DMS53 treated with DMSO at 0.1 percent for 48 hours (cell line): ENCODE results near the gene PSME1.

Experiments used
- DNase-seq: peaks from one replicate; lab custom pipeline; 2025; ENCODE audit not compliant: unreplicated experiment; lab: John Stamatoyannopoulos, UW

PSME1 gene

DNA sequence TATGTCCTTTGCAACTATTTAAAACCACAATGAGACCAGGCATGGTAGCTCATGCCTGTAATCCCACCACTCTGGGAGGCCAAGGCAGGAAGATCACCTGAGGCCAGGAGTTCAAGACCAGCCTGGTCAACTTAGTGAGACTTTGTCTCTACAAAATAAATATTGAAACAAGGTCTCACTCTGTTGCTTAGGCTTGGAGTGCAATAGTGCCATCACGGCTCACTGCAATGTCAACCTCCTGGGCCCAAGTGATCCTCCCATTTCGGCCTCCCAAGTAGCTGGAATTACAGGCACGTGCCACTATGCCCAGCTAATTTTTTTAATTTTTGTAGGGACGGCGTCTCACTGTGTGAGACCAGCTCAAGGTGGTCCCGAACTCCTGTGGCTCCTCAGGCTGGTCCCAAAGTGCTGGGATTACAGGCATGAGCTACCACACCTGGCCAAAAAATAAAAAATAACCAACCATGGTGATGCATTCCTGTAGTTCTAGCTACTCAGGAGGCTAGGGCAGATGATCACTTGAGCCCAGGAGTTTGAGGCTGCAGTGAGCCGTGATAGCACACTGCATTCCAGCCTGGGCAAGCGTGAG lies 6.5 kb upstream of the PSME1 start:
- no peak for DNase-seq

DNA sequence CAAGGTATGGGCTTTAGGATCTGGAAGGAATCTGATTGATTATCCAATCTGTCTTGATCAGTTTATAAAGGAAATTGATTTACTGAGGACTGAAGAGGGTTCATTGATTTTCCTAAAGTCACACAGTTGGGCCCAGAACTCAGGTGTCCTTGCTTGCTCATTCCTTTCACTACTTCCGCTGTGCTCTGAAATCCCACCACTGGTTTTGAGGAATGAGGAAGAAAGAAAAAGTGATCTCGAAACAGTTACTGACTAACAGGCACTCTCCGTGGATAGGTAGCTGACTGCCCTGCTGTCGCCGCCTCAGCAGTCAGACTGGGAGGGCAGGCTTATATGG lies 5.6 kb upstream of the PSME1 start, which contains the start of gene FITM1:
FITM1 (plus strand) TSS at position 280 of the 337 bp plus-strand sequence. CDS start 905 bp downstream, outside the sequence.
- DNase-seq: no peak

DNA sequence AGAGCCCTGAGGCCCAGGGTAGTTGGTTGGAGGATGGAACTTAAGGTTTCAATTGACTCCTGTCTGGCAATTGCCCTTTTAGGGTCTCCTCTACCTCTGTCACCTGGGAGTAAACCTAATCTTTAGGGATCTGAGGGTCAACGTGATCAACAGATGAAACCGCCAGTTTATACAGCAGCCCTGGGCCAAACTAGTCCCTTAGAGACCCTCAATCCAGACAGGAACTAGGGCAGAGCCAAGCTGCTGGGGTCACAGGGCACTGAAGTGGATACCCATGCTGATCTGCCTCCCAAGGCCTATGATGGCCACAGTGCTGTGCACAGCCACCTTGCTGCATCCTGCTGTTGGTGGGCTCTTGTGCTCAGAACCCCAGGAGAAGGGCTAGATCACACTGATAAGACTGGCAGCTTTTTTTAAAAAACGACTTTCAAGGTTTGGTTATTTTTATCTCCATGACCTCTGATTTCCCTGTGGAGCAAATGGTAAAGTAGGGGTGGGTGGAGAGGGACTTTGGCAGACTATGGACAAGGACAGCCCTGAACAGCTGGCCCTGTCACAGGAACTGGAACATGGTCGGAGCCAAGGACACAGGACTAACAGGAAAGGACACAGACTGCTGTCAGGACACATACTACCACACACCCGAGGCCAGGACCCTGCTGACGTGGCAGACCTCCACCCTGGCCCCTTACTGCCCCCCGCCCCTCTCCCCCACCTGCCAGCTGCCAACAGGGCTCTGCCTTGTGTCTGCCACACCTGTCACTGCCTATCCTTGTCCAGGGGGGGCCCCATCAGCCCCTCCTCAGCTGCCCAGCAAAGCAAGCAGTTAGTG lies 5.1 kb upstream of the PSME1 start:
- no peak for DNase-seq

DNA sequence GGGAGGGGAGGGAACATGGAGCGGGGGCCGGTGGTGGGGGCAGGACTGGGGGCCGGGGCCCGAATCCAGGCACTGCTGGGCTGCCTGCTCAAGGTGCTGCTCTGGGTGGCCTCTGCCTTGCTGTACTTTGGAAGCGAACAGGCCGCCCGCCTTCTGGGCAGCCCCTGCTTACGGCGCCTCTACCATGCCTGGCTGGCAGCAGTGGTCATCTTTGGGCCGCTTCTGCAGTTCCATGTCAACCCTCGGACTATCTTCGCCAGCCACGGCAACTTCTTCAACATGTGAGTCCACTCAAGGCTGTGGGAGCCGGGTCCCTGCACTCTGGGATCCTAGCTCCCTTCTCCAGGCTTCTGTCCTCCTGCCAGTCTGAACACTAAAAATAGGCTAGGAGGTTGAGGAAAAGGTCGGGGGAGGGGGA lies 4.4 kb upstream of the PSME1 start:
- DNase-seq: no peak

DNA sequence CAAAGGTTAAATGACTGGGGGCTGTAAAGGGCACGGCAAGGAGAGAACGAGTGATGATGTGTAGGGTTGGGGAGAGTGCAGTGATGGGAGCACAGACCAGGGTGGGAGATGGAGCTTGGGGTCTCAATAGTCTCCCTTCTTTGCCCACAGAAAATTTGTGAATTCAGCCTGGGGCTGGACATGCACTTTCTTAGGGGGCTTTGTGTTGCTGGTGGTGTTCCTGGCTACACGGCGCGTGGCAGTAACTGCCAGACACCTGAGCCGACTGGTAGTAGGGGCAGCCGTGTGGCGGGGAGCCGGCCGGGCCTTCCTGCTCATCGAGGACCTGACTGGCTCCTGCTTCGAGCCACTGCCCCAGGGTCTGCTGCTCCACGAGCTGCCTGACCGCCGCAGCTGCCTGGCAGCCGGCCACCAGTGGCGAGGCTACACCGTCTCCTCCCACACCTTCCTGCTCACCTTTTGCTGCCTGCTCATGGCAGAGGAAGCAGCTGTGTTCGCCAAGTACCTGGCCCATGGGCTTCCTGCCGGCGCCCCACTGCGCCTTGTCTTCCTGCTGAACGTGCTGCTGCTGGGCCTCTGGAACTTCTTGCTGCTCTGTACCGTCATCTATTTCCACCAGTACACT lies 3.8 kb upstream of the PSME1 start:
- peak; percentile 36 for DNase-seq

DNA sequence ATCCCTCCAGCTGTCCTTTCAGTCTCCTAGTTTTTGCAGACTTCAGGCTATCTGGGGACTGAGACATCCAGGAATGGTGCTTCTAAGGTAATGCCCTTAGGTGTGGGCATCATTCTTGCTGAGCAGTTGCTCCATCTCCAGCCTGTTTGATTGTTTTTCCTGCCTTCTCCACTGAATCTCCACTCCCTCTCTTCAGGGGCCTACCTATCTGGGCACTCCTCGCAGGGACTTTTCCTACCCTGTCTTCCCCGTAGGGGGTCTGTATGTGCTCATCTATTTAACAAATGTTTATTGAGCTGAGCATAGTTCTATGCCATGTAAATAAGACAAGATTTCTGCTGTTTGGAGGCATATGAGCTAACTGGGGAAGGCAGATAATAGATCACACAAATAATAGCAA lies 3.0 kb upstream of the PSME1 start:
- DNase-seq: no peak

DNA sequence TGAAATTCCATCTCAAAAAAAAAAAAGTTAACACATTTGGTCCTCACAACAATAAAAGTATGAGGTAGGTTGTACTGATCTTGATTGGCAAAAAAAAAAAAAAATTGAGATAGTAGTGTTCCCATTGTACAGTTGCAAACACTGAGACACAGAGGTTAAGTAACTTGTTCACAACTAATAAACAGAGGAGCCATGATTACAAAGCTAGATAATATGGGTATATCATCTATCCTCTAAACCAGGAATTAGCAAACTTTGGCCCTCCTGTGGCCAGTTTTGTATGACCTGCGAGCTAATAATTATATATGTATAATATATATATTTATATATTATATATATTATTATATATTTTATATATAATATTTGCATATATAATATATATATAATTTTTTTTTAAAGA lies 2.3 kb upstream of the PSME1 start:
- no peak for DNase-seq

DNA sequence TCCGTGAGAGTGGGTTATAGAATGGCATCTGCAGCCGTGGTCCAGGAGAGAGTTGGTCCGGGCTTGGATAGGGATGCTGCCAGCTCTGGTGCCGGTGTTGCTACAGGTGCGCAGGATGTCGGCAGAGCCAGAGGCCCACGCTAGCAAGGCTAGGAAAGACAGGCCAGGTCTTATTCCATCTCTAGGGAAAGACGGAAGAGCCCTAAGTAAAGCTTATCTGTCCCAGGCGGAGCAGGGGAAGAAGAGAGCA lies 485 bp upstream of the PSME1 start:
- DNase-seq: peak; percentile 57

DNA sequence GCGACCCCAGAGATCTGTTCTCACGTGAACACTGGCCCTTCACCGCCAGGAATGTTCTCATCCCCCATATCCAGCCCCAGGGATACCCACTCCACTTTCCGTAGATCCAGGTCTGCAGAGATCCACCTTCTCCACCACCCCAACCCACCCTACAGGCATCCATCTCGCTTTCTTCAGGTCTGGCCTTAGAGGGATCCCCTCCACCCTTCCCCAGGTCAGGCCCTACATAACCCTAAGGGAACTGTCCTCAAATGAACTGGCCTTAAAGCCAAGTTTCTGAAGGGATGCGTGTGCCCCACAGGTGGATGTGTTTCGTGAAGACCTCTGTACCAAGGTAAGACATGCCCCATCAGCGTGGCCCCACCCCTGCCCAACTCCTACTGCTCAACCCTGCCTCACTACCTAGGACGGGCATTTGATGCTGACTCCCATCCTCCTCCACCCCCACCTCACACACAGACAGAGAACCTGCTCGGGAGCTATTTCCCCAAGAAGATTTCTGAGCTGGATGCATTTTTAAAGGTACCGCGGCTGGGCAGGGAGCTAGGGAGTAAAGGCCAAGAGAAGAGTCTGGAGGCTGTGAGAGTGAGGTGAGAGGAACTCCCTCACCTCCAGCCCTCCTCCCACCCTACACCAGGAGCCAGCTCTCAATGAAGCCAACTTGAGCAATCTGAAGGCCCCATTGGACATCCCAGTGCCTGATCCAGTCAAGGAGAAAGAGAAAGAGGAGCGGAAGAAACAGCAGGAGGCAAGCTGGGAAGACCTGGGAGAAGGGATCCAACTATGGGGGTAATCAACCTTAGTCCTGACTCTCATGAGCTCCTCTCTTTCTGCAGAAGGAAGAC lies 912 bp downstream of the PSME1 start:
- DNase-seq: no peak

DNA sequence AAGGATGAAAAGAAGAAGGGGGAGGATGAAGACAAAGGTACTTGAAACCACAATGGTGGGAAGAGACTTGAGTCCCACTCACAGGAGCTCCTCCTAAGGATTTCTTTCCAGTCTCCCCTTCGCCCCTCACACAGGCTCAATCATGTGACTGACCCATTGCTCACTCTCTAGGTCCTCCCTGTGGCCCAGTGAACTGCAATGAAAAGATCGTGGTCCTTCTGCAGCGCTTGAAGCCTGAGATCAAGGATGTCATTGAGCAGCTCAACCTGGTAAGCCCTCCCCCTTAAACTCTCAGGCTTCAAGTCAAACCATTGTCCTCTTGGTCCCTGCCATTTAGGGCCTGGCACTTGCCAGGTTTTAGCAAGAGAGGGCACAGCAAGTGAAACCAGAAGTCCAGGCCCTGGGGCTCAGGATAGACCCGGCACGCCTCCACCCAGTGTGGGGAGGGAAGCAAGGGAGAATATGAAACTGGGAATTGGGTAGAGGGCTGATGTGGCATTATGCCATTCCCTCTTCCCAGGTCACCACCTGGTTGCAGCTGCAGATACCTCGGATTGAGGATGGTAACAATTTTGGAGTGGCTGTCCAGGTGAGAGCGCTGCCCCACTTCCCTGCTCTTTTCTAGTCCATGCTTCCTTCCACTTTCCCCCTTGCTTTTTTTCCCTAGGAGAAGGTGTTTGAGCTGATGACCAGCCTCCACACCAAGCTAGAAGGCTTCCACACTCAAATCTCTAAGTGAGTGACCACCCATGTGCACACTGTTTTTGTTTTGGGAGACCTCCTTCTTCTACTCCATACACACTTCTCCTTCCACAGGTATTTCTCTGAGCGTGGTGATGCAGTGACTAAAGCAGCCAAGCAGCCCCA lies 1.8 kb downstream of the PSME1 start:
- DNase-seq: no peak

DNA sequence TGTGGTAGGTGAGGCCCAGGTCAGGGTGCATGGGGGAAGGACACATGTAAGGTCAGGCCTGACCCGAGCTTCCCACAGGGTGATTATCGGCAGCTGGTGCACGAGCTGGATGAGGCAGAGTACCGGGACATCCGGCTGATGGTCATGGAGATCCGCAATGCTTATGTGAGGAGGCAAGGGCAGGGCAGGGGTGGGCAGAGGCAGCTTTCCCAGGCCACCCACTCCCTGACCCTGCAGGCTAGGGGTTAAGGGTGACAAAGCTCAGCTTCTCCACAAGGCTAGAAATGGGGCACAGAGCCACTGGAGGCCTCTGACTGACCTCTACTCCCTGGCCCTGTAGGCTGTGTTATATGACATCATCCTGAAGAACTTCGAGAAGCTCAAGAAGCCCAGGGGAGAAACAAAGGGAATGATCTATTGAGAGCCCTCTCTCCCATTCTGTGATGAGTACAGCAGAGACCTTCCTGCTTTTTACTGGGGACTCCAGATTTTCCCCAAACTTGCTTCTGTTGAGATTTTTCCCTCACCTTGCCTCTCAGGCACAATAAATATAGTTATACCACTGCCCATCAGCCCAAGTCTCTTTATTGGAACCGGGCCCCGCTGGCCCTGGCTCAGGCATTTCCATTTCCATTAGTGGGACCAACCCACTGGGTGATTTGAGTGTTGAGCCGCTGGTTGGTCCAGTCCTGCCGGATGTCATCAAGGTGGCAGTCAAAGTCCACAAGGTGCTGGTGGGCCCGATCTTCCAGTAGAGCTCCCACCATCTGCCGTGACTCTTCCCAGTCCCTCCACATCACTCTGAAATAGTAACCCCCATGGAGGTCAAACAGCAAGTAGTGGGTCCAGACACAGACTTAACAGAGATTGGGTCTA lies 2.6 kb downstream of the PSME1 start:
- DNase-seq: no peak

DNA sequence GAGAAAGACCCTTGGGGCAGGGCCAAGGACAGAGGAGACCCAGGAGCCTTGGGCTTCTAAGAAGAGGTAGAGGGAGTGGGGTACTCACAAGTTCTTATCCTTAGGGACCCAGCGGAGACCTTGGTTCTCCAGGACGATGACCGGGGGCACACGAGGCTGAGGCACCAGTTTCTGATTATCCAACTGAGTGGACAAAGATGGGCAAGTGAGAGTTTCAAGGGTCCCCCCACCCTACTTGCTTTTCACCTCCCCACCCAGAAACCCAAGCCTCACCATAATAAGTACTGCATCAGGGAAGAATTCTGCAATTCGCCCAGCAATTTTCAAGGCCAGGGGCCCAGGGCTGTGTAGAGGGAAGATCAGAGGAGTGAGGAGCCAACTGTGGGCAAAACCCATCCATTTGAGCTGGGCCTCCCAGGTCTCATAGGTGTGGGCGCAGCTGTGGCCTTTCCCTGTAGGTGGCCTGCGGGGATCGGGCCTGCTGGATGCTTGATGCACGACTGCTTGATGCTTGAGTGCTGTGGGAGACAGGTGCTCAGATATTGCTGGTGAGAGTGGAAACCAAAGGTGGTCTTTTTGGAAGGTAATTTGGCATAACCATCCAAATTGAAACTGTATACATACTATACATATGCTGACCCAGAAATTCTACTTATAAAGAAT lies 3.4 kb downstream of the PSME1 start:
- DNase-seq: no peak

DNA sequence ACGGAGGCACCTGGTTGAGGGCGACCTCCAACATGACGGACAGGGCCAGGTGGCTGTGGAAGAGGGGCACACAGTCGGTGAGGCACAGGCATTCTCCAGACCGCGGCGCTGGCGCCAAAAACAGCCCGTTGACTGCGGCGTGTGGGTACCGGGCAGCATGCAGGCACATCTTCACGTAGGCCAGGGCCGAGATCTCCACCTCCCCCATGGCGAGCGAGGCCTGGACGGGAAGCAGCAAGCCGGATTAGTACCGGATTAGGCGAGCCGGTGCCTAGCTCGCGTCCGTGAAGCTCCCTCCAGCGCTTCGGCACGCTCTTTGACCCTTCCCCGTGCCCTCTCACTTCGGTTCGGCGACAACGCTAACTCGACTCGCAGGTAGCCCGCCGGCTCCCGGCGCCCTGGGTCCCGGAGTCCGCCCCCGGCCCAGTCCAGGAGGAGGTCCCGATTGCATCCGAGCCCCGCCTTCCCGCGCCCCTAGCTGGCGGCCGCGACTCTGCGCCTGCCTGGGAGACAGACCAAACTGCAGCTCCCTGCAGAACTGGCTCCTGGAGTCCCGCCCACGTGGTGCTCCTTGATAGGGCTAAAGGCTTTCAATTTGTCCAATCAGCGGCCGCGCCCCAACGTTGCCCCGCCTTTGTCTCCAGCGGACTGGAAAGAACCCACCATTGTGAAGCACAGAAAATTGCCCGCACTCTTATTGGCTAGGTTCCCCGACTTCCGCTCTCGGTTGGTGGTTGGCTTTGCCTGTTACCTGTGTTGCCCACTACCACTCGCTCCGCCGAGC lies 5.3 kb downstream of the PSME1 start, which contains the start of gene EMC9:
EMC9 (minus strand) TSS at position 495 of the 784 bp plus-strand sequence; CDS start at position 208, 287 bp downstream.
- peak; percentile 96 for DNase-seq

DNA sequence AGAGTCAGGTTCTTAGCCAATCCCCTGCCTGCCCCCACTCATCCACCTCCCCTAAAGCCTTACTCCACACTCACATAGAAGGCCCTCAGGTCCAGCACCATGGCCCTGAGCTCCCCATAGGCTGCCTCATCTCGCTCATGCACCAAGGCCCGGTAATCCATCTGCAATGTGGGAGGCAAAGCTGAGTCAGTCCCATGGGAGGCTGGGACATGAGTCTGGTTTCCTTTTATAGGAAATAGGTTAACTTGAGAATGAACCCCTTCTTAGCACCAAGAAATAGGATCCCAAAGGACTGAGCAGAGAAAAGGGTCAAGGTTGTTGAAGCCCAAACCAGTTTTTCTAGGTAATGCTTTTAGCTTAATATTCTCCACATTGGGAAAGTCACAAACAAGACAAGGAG lies 7.5 kb downstream of the PSME1 start:
- DNase-seq: no peak

DNA sequence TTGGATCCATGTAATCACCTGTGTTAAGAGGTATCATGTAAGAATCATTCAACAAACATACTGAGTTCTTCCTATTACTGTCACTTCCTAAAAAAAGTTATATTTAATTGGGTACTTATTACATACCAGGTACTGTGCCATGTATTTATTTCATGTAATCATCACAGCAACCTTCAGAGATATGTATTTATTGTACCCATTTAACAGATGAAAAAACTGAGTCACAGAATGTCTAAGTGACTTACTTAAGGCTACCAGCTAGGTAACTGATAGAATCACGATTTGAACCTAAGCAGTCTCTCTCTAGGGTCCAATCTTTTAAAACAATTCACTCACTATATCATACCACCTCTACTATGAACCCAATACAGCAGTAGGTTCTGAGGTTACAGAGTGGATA lies 8.5 kb downstream of the PSME1 start:
- no peak for DNase-seq

DNA sequence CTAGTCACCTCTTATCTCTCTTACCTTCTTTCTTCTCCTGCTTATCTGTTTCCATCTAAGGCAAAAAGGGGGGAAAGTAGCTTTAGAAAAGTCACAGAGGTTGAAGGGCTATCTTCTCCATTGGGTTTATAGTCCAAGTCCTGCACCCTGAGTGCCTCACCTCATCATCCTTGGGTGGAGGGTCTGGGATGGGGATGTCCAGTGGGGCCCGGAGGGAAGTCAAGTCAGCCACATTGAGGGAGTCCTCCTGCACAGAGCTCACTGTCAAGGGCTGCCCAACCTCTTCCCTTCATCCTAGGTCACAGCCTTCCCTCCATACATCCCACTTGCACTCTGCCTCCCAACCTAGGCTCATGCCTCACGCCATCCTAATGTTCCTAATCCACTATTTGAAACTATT lies 9.2 kb downstream of the PSME1 start:
- no peak for DNase-seq

DNA sequence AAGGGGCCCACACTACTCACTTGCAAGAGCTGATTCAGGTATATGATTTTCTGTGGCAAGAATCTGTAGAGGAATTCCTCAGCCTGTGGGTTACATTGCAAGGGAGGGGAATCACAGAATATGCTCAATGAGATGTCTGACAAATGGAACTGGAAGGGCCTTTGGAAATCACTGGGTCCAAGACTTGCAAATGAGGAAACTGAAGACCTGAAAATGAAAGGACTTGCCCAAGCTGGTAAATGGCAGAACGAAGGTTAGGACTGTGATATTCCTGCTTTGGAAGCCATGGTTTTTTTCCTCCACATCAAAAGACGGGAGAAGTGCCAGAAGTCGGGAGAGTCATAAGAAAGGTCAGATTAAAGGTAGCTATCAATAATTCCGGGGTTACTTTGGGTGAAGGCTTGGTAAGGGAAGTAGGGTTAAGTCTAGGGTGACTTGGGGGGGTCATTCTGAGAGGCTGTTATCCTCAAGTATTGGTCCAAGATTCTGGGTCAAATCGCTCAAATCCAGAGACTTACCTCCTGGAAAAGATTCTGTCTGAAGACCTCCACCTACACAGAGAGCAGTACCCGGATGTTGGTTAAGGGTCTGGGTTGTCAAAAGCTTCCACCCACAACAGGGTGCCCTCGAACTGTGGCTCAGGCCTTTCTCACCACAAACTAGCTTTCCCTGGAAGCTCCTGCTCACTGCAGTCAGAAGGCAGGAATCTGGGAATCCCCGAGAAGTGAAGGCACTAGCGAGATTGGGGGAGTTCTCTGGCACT lies 9.9 kb downstream of the PSME1 start:
- DNase-seq: no peak
